GM23338 (cell line): ENCODE measurements around the gene VGLL4. TPM values are rescaled to one million over a fixed set of nuclear protein-coding genes. Genes with fewer than 3 reads are reported as not detected.

Experiments
- CREB1 ChIP-seq: fragments of 250-450 bp; sonication (Bioruptor Pico); IDR thresholded peaks from 2 replicates; pipeline ENCODE4 v1.5.0; 2020; ENCODE audit warnings: low read depth, mild to moderate bottlenecking, moderate library complexity
- CTCF ChIP-seq, 2 experiments: fragments of 200-600 bp in 1 of 2; sonication (generic) in 1 of 2; conservative IDR thresholded peaks; 2 replicates each; pipeline versions ENCODE4 v1.5.1 to v1.6.1; 2016 to 2017; ENCODE audit warnings: antibody characterized with exemption in 2 of 2, low read depth in 2 of 2, mild to moderate bottlenecking in 2 of 2, moderate library complexity in 1 of 2
- EZH2 ChIP-seq: fragments of 200-600 bp; sonication (generic); IDR thresholded peaks from one replicate; pipeline ENCODE4 v1.8.0; 2017; ENCODE audit warnings: antibody characterized with exemption, mild to moderate bottlenecking, low read depth; ENCODE audit not compliant: unreplicated experiment
- EZH2phosphoT487 ChIP-seq: fragments of 200-600 bp; sonication (generic); IDR thresholded peaks from one replicate; pipeline ENCODE4 v1.8.1; 2018; ENCODE audit warnings: antibody characterized with exemption; ENCODE audit not compliant: unreplicated experiment
- JUNB ChIP-seq: IDR thresholded peaks from one replicate; pipeline ENCODE4 v1.6.1; 2016; ENCODE audit warnings: antibody characterized with exemption; ENCODE audit not compliant: unreplicated experiment
- POLR2AphosphoS5 ChIP-seq: IDR thresholded peaks from 2 replicates; pipeline ENCODE4 v1.6.1; 2016; ENCODE audit warnings: antibody characterized with exemption, low read depth
- STAT1 ChIP-seq: IDR thresholded peaks from one replicate; pipeline ENCODE4 v1.6.1; 2016; ENCODE audit warnings: antibody characterized with exemption; ENCODE audit not compliant: unreplicated experiment
- ZNF114 ChIP-seq: fragments of 250-450 bp; sonication (Bioruptor Pico); IDR thresholded peaks from 2 replicates; pipeline ENCODE4 v1.5.0; 2020; ENCODE audit warnings: mild to moderate bottlenecking, moderate library complexity
- ZNF331 ChIP-seq: fragments of 250-450 bp; sonication (Bioruptor Pico); IDR thresholded peaks from 2 replicates; pipeline ENCODE4 v1.5.0; 2020; ENCODE audit warnings: low read depth, mild to moderate bottlenecking, moderate library complexity
- ZNF462 ChIP-seq: fragments of 250-450 bp; sonication (Bioruptor Pico); IDR thresholded peaks from 2 replicates; pipeline ENCODE4 v1.5.0; 2020; ENCODE audit warnings: mild to moderate bottlenecking, moderate library complexity
- polyA plus RNA-seq: library from polyadenylated mRNA; unstranded; fragments of >200 nt; fragmentation: Nextera tagmentation; extraction: Ambion mirVana; gene quantifications from 2 replicates; pipeline ENCODE4 v1.2.1, GENCODE V29; 2016
- total RNA-seq: library from RNA; depleted of rRNA; stranded (reverse); fragments of >200 nt; shearing (Covaris generic); gene quantifications from 2 replicates; pipeline ENCODE4 v1.2.3, GENCODE V29; 2014
- TF ChIP-seq, protein P1 (sequence below): IDR thresholded peaks from 2 replicates; pipeline ENCODE4 v1.6.1; 2016; ENCODE audit warnings: antibody characterized with exemption

Gene VGLL4
- total and polyA plus RNA-seq, 2 experiments from 2014 or later, result 20.8 to 45.9 TPM

DNA sequence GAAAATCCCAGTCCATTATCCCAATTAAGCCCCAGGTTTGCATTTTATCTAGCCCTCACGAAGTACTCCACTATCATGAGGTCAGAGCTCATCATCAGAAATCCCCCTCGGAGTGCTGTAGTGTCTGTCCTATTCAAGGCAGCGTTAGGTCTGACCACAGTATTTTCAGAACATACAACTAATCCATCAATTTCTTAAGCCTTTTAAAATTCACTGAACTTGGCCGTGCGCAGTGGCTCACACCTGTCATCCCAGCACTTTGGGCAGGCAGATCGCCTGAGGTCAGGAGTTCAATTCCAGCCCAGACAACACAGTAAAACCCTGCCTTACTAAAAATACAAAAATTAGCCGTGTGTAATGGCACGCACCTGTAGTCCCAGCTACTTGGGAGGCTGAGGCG is 11.9 kb downstream of the VGLL4 start (continued):
- TF ChIP-seq ZNF462 (no peak), EZH2phosphoT487 (no peak), POLR2AphosphoS5 (no peak), JUNB (no peak), CTCF (conservative IDR thresholded peaks at IDR 0.05; ENCODE audit: low read depth in 2 of 2) (no peak), ZNF331 (CRISPR knock-in tag) (no peak), STAT1 (no peak), ZNF114 (CRISPR knock-in tag) (no peak), EZH2 (no peak), CREB1 (CRISPR knock-in tag) (no peak)
- TF ChIP-seq, protein P1, sequence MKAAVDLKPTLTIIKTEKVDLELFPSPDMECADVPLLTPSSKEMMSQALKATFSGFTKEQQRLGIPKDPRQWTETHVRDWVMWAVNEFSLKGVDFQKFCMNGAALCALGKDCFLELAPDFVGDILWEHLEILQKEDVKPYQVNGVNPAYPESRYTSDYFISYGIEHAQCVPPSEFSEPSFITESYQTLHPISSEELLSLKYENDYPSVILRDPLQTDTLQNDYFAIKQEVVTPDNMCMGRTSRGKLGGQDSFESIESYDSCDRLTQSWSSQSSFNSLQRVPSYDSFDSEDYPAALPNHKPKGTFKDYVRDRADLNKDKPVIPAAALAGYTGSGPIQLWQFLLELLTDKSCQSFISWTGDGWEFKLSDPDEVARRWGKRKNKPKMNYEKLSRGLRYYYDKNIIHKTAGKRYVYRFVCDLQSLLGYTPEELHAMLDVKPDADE, result no peak
